GM19467 (cell line): ENCODE measurements around the gene TAF1B.

Source experiments
- ATAC-seq: cut with Tn5 transposase; IDR thresholded peaks from one replicate; pipeline ENCODE4 v1.9.1; 2021; ENCODE audit warnings: mild to moderate bottlenecking, moderate library complexity; ENCODE audit not compliant: unreplicated experiment

The TAF1B gene

DNA sequence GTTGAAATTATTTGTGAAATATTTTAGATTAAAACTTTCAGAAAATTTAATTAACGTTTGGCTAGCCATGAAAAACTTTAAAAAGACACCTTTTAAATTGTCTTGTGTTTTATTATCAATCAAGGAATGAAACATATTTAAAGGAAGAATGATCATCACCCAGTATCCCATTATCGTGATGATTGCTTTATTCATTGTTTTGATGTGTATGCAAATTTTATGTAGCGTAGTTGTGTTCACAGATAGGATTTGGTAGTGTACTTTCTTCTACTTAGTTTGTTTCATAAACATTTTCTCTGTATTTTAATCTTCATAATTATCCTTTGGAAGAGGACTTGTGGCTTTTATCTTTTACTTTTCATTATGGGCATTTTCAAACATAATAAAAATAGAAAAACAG is 116.0 kb downstream of the TAF1B start:
- no peak for ATAC-seq

GRCh38 chr2:9961013-9961412 is 117.7 kb downstream of the TAF1B start:
- no peak for ATAC-seq

- ATAC-seq: no peak
Observed at GRCh38 chr2:9964334-9964980, 121.2 kb downstream of the TAF1B start.

- ATAC-seq: no peak
Observed at GRCh38 chr2:9965119-9965822, 122.0 kb downstream of the TAF1B start.

- ATAC-seq: no peak
Observed at GRCh38 chr2:9966491-9967022, 123.3 kb downstream of the TAF1B start.

DNA sequence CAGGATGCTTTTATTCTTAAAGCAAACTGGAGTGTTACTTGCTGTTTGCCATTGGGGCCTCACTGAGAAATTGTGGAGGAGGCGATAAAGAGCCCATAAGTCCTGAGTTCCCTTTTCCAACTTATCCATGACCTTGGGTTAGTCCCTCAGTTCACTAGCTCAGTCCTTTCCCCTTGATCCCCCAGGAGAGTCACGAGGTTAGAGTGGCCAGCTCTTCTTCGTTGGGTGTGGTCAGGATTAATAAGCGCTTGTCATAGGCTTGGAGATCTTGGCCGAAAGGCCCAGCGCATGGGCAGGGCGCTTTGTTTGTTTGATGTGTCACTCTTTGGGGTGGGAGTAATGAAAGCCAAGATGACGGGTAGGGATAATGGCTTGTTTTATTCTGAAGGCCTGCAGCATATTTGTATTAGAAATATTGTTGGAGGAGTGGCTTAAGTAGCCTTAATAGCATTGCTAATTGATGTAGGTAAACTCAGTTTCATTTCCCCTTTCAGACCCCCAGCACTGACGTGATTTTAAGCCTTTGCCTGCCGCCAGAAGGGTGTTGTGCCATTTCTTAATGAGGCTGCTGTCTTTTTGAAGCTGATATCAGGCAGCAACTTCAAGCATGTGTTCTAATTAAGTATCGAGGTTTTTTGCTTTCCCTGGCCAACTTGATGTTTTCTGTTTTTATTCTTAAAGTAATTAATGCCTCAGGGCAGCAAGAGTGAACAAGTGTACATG is 123.9 kb downstream of the TAF1B start:
- no peak for ATAC-seq

- no peak for ATAC-seq
Observed at GRCh38 chr2:9968553-9969497, 125.6 kb downstream of the TAF1B start.

GRCh38 chr2:9970200-9971044 is 127.1 kb downstream of the TAF1B start:
- no peak for ATAC-seq

GRCh38 chr2:9971105-9971818 is 128.0 kb downstream of the TAF1B start:
- ATAC-seq: no peak

- no peak for ATAC-seq
Observed at GRCh38 chr2:9971890-9972289, 128.6 kb downstream of the TAF1B start.

DNA sequence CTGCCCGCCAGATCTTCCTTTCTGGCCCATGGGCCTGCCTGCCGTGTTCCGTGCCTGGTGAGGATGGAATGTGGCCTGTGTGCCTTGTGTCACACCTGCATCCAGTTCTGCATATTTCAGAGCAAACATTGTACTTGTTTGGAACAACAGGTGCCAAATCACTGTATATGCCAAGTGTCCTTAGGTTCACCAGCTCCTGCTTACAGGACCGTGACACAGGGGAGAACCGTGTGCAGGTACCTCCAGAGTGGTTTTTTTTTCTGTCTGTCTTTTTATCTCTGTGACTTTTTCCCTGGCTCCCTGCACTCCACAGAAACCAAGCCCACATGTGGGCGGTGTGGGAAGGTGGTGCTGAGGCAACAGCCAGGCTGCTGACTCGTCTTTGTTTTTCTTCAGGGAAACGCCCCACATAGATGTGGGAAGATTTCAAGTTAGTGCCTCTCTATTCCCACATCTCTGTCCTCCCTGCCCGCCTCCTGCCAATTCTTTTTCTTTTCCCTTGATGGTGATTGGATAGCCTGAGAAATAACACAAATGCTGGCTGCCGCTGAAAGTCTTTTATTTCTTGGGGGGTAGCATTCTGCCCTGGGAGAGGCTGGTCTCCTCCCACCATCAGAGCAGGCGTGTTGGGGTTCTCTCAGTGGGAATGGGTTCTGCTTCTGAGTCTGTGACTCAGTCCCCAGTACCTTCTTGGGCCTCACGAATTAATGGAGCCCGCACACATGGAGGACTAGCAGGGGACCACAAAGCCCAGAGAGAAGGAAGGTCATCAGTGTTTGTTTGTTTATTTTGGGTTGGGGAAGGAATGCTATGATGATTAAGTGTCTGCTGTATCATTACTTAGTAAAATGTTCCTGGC is 129.6 kb downstream of the TAF1B start:
- ATAC-seq: no peak

GRCh38 chr2:9973690-9974089 is 130.4 kb downstream of the TAF1B start:
- ATAC-seq: no peak

- ATAC-seq: no peak
Observed at GRCh38 chr2:9974343-9974742, 131.1 kb downstream of the TAF1B start.

DNA sequence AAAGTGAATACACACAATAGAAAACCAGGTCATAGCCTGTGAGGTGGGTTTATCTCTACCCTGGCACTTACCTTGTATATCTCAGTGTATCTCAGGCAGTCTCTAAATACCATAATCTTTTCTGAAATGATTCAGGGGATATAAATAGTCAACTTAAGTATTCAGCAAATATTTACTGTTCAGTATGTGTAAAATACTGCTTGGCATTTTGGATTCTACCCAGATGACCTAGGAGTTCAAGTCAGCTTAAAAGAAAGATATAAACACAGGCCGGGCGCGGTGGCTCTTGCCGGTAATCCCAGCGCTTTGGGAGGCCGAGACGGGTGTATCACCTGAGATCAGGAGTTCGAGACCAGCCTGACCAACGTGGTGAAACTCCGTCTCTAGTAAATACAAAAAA is 132.1 kb downstream of the TAF1B start:
- no peak for ATAC-seq

- no peak for ATAC-seq
Observed at GRCh38 chr2:9975805-9976447, 132.7 kb downstream of the TAF1B start.

DNA sequence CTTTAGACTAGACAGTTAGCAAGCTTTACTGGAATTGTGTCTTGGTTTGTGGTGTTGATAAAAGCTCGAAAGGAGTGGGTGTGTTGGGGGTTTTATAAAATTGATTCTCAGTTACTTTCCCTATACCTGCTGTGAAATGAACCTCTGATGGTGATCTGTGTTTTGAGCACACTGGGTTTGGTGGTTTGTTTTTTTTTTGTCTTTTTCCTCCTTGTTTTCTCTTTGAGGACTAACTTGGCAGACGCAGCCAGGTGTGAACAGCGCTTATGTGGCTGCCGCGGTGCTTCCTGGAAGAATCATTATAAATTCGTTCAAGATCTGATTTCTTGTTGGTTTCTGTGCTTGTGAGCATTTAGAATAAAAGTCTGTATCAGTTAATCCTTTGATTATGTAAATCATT is 136.7 kb downstream of the TAF1B start:
- no peak for ATAC-seq

DNA sequence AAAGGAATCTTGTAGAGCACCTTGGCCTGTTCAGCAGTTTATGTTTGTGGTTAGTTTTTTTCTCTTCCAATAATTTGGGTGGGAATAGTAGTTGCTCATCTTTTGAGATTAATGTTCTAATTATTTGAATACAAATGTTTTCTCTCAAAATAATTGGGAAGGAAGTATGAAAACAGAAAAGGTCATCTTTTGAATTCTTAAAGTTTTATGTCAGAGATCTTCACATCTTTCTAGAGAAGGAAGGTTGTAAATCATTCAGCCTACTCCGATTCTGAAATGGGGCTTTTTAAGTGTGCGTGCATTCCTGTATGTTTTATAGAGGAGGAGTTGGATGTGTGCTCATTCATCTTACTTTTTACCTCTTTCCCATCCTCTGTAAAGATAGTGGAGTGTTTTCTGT is 137.2 kb downstream of the TAF1B start:
- ATAC-seq: no peak

DNA sequence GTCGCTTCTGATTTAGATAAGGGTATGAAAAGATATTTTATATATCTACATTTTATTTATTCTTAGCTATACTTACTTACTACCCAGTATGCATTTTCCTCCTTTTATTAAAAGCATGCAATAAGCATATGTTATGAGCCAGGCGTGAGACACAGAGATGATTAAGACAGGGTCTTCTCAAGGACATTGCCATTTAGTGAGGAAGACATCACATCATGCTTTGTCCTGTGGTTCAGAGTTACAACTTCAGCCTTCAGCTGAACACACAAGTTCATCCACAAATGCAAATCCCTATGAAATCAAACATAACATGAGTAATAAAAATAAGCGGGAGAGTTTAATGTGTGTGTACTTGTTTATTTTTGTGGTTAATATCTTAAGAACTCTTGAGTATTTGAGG is 138.4 kb downstream of the TAF1B start:
- no peak for ATAC-seq
